Bronchial epithelial cell (primary cell): Measurements from ENCODE around the gene NME1. TPM values are rescaled to one million over a fixed set of nuclear protein-coding genes. Genes with fewer than 3 reads are reported as not detected.

Experiments
- DNase-seq: peaks from one replicate; pipeline ENCODE4 v3.0.0-alpha.2; 2010; ENCODE audit warnings: low read depth
- FAIRE-seq: peaks from 2 replicates; lab custom pipeline; 2011; peaks lifted over from hg19 to GRCh38; lab: Jason Lieb, UNC
- H3K27me3 ChIP-seq: 2 replicates; pipeline ENCODE4 v1.5.1; 2011; ENCODE audit warnings: low read length; ENCODE audit not compliant: control insufficient read depth, insufficient read depth
- H3K36me3 ChIP-seq: 2 replicates; pipeline ENCODE4 v1.5.1; 2011; ENCODE audit warnings: low read length; ENCODE audit not compliant: control insufficient read depth, insufficient read depth
- H3K4me3 ChIP-seq: 2 replicates; pipeline ENCODE4 v1.5.1; 2011; ENCODE audit warnings: mild to moderate bottlenecking, low read depth, low read length, control low read depth
- total RNA-seq: library from RNA; depleted of rRNA; stranded (reverse); fragments of >200 nt; gene quantifications from 2 replicates; pipeline ENCODE4 v1.2.1, GENCODE V29; 2014
- TF ChIP-seq, protein P1 (sequence below): IDR thresholded peaks from 2 replicates; pipeline ENCODE4 v1.5.1; 2011; ENCODE audit warnings: mild to moderate bottlenecking, moderate library complexity, low read length, control low read depth, inconsistent platforms; ENCODE audit not compliant: insufficient read depth, severe bottlenecking

Gene NME1
- total RNA-seq, 1 donor from 2014 or later, result 204 TPM

DNA sequence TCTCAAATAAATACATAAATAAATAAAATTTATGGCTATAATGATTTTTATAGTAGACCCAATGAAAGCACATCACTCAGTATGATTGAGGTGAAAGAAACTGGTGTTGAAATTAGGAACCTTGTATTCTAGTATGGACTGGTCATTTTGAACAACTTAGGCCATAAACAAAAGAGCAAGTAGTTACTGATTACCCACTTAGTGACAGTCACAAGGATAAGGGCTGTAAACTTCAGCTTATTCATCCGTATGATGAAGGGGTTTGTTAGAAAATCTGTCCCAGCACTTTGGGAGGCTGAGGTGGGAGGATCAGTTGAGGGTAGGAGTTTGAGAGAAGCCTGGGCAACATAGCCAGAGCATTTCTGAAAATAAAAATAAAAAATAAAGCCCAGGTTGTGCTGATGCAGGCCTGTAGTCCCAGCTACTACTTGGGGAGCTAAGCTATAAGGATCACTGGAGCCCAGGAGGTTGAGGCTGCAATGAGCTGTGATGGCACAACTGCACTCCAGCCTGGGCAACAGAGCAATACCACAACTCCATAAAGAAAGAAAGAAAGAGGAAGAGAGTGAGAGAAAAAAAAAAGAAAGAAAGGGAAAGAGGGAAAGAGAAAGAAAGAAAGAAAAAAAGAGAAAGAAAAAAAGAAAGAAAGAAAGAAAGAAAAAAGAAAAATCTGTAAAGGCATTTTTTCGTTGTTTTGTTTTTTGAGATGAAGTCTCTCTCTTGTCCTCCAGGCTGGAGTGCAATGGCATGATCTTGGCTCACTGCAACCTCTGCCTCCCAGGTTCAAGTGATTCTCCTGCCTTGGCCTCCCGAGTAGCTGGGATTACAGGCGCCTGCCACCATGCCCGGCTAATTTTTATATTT lies 28.5 kb upstream of the NME1 start:
- DNase-seq, result no peak
- Histone ChIP-seq H3K36me3 (no peaks in the 10 kb centered on the region), H3K27me3 (no peaks in the 10 kb centered on the region), H3K4me3 (no peak overlapping the region)
- no peak for FAIRE-seq
- TF ChIP-seq, protein P1, sequence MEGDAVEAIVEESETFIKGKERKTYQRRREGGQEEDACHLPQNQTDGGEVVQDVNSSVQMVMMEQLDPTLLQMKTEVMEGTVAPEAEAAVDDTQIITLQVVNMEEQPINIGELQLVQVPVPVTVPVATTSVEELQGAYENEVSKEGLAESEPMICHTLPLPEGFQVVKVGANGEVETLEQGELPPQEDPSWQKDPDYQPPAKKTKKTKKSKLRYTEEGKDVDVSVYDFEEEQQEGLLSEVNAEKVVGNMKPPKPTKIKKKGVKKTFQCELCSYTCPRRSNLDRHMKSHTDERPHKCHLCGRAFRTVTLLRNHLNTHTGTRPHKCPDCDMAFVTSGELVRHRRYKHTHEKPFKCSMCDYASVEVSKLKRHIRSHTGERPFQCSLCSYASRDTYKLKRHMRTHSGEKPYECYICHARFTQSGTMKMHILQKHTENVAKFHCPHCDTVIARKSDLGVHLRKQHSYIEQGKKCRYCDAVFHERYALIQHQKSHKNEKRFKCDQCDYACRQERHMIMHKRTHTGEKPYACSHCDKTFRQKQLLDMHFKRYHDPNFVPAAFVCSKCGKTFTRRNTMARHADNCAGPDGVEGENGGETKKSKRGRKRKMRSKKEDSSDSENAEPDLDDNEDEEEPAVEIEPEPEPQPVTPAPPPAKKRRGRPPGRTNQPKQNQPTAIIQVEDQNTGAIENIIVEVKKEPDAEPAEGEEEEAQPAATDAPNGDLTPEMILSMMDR, result no peak

DNA sequence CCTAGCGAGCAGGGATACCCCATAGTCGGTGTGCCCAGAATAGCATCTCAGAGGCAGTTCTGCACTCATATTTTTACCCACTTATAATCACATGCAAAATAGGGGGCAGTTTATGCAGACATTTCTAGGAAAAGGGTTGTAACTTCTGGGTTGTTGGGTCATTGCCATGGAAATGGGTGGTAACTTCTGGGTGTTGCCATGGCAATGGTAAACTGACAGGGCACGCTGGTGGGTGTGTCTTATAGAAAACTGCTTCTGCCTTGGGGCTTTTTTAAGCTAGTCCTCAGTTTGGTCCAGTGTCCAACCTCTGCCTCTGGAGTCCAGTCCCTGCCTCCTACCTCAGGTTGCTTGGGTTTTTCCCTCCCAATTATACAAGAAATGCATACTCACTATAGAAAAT lies 25.3 kb upstream of the NME1 start:
- TF ChIP-seq, protein P1, result no peak
- FAIRE-seq (no peak), DNase-seq (no peak)
- Histone ChIP-seq H3K27me3 (no peaks in the 10 kb centered on the region), H3K4me3 (no peak overlapping the region), H3K36me3 (no peaks in the 10 kb centered on the region)

DNA sequence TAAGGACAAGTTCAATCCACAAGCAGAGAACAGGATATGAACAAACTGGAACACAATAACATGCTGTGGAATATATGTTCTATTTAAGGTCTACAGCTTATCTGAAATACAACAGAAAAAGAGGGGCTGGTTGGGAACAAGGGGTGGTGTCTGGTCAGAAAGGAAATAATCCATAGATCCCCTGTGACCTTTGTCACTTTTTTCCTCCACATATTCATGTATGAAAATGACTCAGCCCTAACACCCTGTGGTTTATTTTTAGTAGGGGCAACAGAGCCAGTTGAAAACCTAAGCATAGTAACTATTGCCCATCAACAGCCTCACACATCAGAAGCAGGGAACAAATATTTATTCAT lies 20.4 kb upstream of the NME1 start:
- Histone ChIP-seq H3K4me3 (no peak overlapping the region), H3K36me3 (no peaks in the 10 kb centered on the region), H3K27me3 (no peaks in the 10 kb centered on the region)
- TF ChIP-seq, protein P1, result no peak
- FAIRE-seq (no peak), DNase-seq (no peak)

DNA sequence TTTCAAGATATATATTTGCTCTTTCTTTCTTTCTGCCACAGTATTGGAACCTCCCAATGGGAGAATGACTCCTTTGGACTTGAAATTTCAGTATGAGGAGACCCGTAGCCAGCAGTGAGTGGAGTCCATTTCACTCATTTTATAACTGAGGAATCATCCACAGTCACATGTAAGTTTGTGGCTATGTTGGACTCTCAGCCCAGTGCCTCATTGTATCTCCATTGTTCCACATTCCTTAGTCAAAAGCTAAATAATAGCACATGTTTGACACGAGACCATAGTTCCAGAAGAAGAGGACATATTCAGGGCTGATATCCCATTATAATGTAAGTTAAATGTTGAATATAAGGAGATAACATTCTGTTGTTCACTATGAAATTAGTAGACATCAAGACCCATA lies 20.0 kb upstream of the NME1 start:
- DNase-seq (no peak), FAIRE-seq (no peak)
- no peak overlapping the region for H3K4me3 ChIP-seq
- H3K36me3 ChIP-seq, result no peaks in the 10 kb centered on the region
- no peaks in the 10 kb centered on the region for H3K27me3 ChIP-seq
- TF ChIP-seq, protein P1, result no peak

DNA sequence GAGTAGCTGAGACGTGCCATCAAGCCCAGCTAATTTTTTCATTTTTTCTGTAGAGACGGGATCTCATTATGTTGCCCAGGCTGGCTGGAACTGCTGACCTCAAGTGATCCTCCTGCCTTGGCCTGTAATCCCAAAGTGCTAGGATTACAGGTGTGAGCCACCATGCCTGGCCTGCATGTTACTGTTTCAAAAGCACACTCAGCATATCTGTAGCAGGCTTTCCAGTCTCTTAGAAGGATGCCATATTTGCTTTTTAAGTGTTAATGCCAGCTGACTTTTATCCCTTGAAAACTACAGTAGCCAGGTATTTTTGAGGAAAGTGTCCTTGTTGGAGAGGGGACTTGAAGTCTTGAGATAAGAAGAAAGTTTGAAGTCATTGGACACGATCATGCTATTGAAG lies 17.4 kb upstream of the NME1 start:
- no peaks in the 10 kb centered on the region for H3K36me3 ChIP-seq
- TF ChIP-seq, protein P1, result no peak
- no peak for DNase-seq
- no peak overlapping the region for H3K4me3 ChIP-seq
- H3K27me3 ChIP-seq, result no peaks in the 10 kb centered on the region
- no peak for FAIRE-seq
